GM12865 (cell line): ENCODE results near the gene COMMD2.
A peak's percentile ranks its signal among the peaks of the same experiment; 100 is the strongest.

ENCODE experiments used
- DNase-seq: peaks from one replicate; pipeline ENCODE4 v3.0.0; 2010; ENCODE audit warnings: low read depth
- H3K4me3 ChIP-seq: 2 replicates; pipeline ENCODE4 v1.5.1; 2011; ENCODE audit warnings: mild to moderate bottlenecking, low read depth, low read length, control low read depth
- TF ChIP-seq, protein P1 (sequence below): IDR thresholded peaks from 2 replicates; pipeline ENCODE4 v1.5.1; 2011; ENCODE audit warnings: low read length, control low read depth, low read depth, inconsistent platforms; ENCODE audit not compliant: insufficient read depth; ENCODE audit errors: missing control alignments

The COMMD2 gene

GRCh38 chr3:149777414-149778214 is 25.3 kb upstream of the COMMD2 start:
- no peak overlapping the region for H3K4me3 ChIP-seq
- DNase-seq, result no peak
- TF ChIP-seq, protein P1, sequence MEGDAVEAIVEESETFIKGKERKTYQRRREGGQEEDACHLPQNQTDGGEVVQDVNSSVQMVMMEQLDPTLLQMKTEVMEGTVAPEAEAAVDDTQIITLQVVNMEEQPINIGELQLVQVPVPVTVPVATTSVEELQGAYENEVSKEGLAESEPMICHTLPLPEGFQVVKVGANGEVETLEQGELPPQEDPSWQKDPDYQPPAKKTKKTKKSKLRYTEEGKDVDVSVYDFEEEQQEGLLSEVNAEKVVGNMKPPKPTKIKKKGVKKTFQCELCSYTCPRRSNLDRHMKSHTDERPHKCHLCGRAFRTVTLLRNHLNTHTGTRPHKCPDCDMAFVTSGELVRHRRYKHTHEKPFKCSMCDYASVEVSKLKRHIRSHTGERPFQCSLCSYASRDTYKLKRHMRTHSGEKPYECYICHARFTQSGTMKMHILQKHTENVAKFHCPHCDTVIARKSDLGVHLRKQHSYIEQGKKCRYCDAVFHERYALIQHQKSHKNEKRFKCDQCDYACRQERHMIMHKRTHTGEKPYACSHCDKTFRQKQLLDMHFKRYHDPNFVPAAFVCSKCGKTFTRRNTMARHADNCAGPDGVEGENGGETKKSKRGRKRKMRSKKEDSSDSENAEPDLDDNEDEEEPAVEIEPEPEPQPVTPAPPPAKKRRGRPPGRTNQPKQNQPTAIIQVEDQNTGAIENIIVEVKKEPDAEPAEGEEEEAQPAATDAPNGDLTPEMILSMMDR, result no peak

GRCh38 chr3:149776170-149776569 is 23.9 kb upstream of the COMMD2 start:
- DNase-seq, result no peak
- TF ChIP-seq, protein P1, result no peak
- no peak overlapping the region for H3K4me3 ChIP-seq

DNA sequence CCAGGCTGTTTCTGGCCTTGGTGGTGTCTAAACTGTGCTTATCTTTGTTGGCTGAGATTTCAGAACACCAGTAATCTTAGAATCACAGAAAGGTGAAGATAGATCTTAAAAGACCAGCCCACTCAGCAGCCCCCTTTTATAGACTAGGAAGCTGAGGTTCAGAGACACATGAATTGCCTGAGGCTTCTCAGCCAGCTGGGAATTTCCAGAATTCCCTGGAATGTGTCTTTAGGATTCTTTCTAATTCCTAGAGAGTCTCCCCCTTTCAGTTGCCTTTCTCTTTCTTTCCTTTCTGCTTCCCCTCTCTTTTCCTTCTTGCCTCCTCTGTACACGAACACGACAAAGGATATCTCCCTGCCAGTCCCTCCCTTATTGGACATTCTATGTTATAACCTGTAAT is 20.6 kb upstream of the COMMD2 start:
- DNase-seq, result no peak
- H3K4me3 ChIP-seq, result no peak overlapping the region
- TF ChIP-seq, protein P1, result no peak

GRCh38 chr3:149771652-149772271 is 19.5 kb upstream of the COMMD2 start:
- TF ChIP-seq, protein P1, result peak; percentile 79
- DNase-seq, result peak; percentile 49
- no peak overlapping the region for H3K4me3 ChIP-seq

- H3K4me3 ChIP-seq, result no peak overlapping the region
- TF ChIP-seq, protein P1, result peak; percentile 27
- DNase-seq, result no peak
Measured at GRCh38 chr3:149770246-149770645, 18.0 kb upstream of the COMMD2 start.

DNA sequence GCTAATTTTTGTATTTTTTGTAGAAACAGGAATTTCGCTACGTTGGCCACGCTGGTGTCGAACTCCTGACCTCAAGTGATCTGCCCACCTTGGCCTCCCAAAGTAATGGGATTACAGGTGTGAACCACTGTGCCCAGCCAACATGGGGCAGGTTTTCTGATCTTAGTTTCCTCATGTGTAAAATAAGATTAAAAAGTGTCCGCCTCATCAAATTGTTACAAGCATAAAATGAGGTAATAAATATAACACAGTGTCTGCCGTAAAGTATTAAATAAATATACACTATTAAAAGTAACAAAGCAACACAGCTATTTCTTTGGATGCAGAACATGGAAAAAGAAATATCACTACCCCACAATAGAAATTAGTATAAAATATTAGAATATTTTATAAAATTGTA is 16.4 kb upstream of the COMMD2 start:
- H3K4me3 ChIP-seq, result no peak overlapping the region
- no peak for DNase-seq
- TF ChIP-seq, protein P1, result no peak
